SK-N-SH treated with all-trans-retinoic acid at 6 μM for 48 hours (cell line): ENCODE data around the gene PARPBP.
"Not testable (repeated sequence)": the region's sequence is repeated elsewhere in the genome, so short reads cannot be mapped to it uniquely, and the experiment has no call there.

ENCODE experiments used
- ATAC-seq: fragments of 200-7000 bp; cut with Tn5 transposase; 3 replicates; pipeline ENCODE4 v1.9.1; 2020; ENCODE audit warnings: mild to moderate bottlenecking, moderate library complexity
- BACH2 ChIP-seq: fragments of 250-450 bp; sonication (Bioruptor Pico); IDR thresholded peaks from 2 replicates; pipeline ENCODE4 v1.9.0; 2021; ENCODE audit warnings: mild to moderate bottlenecking, borderline replicate concordance
- CSDC2 ChIP-seq: fragments of 250-450 bp; sonication (Bioruptor Pico); IDR thresholded peaks from 2 replicates; pipeline ENCODE4 v1.5.0; 2020; ENCODE audit warnings: mild to moderate bottlenecking, moderate library complexity
- ESRRG ChIP-seq: fragments of 250-450 bp; sonication (Bioruptor Pico); IDR thresholded peaks from 2 replicates; pipeline ENCODE4 v1.6.1; 2021; ENCODE audit warnings: mild to moderate bottlenecking
- GLIS3 ChIP-seq: fragments of 250-450 bp; sonication (Bioruptor Pico); IDR thresholded peaks from 2 replicates; pipeline ENCODE4 v1.5.0; 2020; ENCODE audit warnings: mild to moderate bottlenecking, moderate library complexity
- PPARA ChIP-seq: fragments of 250-450 bp; sonication (Bioruptor Pico); IDR thresholded peaks from 2 replicates; pipeline ENCODE4 v1.5.0; 2020; ENCODE audit warnings: mild to moderate bottlenecking, borderline replicate concordance
- RARB ChIP-seq: fragments of 250-450 bp; sonication (Bioruptor Pico); IDR thresholded peaks from 2 replicates; pipeline ENCODE4 v1.8.0; 2021; ENCODE audit warnings: mild to moderate bottlenecking, moderate library complexity
- SNAI2 ChIP-seq: fragments of 250-450 bp; sonication (Bioruptor Pico); IDR thresholded peaks from 2 replicates; pipeline ENCODE4 v1.5.0; 2020; ENCODE audit warnings: mild to moderate bottlenecking, moderate library complexity
- TCF4 ChIP-seq: fragments of 250-450 bp; sonication (Bioruptor Pico); IDR thresholded peaks from 2 replicates; pipeline ENCODE4 v1.8.0; 2021; ENCODE audit warnings: mild to moderate bottlenecking, moderate library complexity, borderline replicate concordance
- ZC3H10 ChIP-seq: fragments of 250-450 bp; sonication (Bioruptor Pico); IDR thresholded peaks from 2 replicates; pipeline ENCODE4 v1.5.1; 2021; ENCODE audit warnings: mild to moderate bottlenecking, moderate library complexity
- ZFP3 ChIP-seq: fragments of 250-450 bp; sonication (Bioruptor Pico); IDR thresholded peaks from 2 replicates; pipeline ENCODE4 v1.5.0; 2020; ENCODE audit warnings: mild to moderate bottlenecking, moderate library complexity
- ZFP30 ChIP-seq: fragments of 450-650 bp; formaldehyde crosslinking; IDR thresholded peaks from 2 replicates; pipeline ENCODE4 v1.5.0; 2022; ENCODE audit warnings: mild to moderate bottlenecking, moderate library complexity
- ZNF565 ChIP-seq: fragments of 450-650 bp; formaldehyde crosslinking; conservative IDR thresholded peaks from 2 replicates; pipeline ENCODE4 v1.5.0; 2020; ENCODE audit warnings: low read depth, mild to moderate bottlenecking, moderate library complexity
- ZNF70 ChIP-seq: fragments of 450-650 bp; formaldehyde crosslinking; IDR thresholded peaks from 2 replicates; pipeline ENCODE4 v1.5.0; 2020; ENCODE audit warnings: mild to moderate bottlenecking, moderate library complexity
- ZNF8 ChIP-seq: fragments of 450-650 bp; formaldehyde crosslinking; IDR thresholded peaks from 2 replicates; pipeline ENCODE4 v1.5.0; 2020; ENCODE audit warnings: mild to moderate bottlenecking, moderate library complexity
- TF ChIP-seq, protein P1 (sequence below): fragments of 250-450 bp; sonication (Bioruptor Pico); IDR thresholded peaks from 2 replicates; pipeline ENCODE4 v1.8.0; 2020; ENCODE audit warnings: mild to moderate bottlenecking, moderate library complexity, borderline replicate concordance
- TF ChIP-seq, protein P2 (sequence below): fragments of 250-450 bp; sonication (Bioruptor Pico); IDR thresholded peaks from 2 replicates; pipeline ENCODE4 v1.8.0; 2021; ENCODE audit warnings: low read depth, mild to moderate bottlenecking, moderate library complexity, borderline replicate concordance
- TF ChIP-seq, protein P3 (sequence below): fragments of 250-450 bp; sonication (Bioruptor Pico); IDR thresholded peaks from 2 replicates; pipeline ENCODE4 v1.5.1; 2021; ENCODE audit warnings: mild to moderate bottlenecking, moderate library complexity
- TF ChIP-seq, protein P4 (sequence below): fragments of 250-450 bp; sonication (Bioruptor Pico); IDR thresholded peaks from 2 replicates; pipeline ENCODE4 v1.5.0; 2020; ENCODE audit warnings: mild to moderate bottlenecking, moderate library complexity
- TF ChIP-seq, protein P5 (sequence below): fragments of 250-450 bp; sonication (Bioruptor Pico); IDR thresholded peaks from 2 replicates; pipeline ENCODE4 v1.5.1; 2020; ENCODE audit warnings: low read depth, mild to moderate bottlenecking, moderate library complexity

Gene PARPBP

DNA sequence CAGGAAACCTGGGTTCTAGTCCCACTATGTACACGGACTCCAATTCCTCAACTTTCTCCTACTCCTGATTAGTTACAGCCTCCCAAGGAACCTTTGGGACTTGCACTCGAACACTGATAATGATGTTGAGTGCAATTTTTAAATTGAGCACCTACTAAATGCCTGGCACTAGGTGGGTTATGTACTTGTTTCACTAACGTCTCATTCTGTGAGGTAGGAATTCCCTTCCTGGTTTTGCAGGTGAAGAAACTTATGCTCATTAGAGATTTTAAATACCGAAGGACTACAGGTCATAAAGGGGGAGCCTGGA is 536 bp downstream of the PARPBP start (continued):
- no peak for TF ChIP-seq SNAI2

DNA sequence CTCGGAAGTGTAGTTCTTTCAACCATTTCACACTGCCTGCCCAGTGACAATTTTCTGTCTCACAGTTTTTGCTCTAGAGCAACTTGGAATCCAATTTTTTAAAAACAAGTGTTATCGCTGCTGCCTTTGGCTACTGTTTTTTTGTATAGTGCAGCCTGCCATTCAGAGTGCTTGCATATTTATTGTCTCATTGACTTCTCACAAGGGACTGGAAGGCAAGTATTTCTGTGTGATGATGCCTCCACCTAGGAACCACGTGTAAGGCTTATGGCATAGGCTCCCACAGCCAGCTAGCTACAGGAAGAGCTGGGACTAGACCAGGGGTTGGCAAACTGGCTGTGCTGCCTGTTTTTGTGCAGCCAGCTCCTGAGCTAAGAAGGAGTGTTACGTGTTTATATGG is 903 bp downstream of the PARPBP start:
- TF ChIP-seq ZNF8 (CRISPR knock-in tag) (no peak), ZFP3 (CRISPR knock-in tag) (no peak), PPARA (CRISPR knock-in tag) (no peak), BACH2 (CRISPR knock-in tag) (no peak), ZFP30 (no peak), CSDC2 (CRISPR knock-in tag) (no peak), ZNF70 (no peak), GLIS3 (CRISPR knock-in tag) (no peak), ZNF565 (CRISPR knock-in tag) (no peak), TCF4 (CRISPR knock-in tag) (no peak), RARB (CRISPR knock-in tag) (no peak), SNAI2 (no peak), ESRRG (CRISPR knock-in tag) (no peak), ZC3H10 (no peak)
- TF ChIP-seq, protein P1, sequence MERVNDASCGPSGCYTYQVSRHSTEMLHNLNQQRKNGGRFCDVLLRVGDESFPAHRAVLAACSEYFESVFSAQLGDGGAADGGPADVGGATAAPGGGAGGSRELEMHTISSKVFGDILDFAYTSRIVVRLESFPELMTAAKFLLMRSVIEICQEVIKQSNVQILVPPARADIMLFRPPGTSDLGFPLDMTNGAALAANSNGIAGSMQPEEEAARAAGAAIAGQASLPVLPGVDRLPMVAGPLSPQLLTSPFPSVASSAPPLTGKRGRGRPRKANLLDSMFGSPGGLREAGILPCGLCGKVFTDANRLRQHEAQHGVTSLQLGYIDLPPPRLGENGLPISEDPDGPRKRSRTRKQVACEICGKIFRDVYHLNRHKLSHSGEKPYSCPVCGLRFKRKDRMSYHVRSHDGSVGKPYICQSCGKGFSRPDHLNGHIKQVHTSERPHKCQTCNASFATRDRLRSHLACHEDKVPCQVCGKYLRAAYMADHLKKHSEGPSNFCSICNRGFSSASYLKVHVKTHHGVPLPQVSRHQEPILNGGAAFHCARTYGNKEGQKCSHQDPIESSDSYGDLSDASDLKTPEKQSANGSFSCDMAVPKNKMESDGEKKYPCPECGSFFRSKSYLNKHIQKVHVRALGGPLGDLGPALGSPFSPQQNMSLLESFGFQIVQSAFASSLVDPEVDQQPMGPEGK (CRISPR knock-in tag), result no peak
- TF ChIP-seq, protein P2, sequence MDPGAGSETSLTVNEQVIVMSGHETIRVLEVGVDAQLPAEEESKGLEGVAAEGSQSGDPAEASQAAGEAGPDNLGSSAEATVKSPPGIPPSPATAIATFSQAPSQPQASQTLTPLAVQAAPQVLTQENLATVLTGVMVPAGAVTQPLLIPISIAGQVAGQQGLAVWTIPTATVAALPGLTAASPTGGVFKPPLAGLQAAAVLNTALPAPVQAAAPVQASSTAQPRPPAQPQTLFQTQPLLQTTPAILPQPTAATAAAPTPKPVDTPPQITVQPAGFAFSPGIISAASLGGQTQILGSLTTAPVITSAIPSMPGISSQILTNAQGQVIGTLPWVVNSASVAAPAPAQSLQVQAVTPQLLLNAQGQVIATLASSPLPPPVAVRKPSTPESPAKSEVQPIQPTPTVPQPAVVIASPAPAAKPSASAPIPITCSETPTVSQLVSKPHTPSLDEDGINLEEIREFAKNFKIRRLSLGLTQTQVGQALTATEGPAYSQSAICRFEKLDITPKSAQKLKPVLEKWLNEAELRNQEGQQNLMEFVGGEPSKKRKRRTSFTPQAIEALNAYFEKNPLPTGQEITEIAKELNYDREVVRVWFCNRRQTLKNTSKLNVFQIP, result no peak
- TF ChIP-seq, protein P3, sequence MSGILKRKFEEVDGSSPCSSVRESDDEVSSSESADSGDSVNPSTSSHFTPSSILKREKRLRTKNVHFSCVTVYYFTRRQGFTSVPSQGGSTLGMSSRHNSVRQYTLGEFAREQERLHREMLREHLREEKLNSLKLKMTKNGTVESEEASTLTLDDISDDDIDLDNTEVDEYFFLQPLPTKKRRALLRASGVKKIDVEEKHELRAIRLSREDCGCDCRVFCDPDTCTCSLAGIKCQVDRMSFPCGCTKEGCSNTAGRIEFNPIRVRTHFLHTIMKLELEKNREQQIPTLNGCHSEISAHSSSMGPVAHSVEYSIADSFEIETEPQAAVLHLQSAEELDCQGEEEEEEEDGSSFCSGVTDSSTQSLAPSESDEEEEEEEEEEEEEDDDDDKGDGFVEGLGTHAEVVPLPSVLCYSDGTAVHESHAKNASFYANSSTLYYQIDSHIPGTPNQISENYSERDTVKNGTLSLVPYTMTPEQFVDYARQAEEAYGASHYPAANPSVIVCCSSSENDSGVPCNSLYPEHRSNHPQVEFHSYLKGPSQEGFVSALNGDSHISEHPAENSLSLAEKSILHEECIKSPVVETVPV (CRISPR knock-in tag), result no peak
- TF ChIP-seq, protein P4, sequence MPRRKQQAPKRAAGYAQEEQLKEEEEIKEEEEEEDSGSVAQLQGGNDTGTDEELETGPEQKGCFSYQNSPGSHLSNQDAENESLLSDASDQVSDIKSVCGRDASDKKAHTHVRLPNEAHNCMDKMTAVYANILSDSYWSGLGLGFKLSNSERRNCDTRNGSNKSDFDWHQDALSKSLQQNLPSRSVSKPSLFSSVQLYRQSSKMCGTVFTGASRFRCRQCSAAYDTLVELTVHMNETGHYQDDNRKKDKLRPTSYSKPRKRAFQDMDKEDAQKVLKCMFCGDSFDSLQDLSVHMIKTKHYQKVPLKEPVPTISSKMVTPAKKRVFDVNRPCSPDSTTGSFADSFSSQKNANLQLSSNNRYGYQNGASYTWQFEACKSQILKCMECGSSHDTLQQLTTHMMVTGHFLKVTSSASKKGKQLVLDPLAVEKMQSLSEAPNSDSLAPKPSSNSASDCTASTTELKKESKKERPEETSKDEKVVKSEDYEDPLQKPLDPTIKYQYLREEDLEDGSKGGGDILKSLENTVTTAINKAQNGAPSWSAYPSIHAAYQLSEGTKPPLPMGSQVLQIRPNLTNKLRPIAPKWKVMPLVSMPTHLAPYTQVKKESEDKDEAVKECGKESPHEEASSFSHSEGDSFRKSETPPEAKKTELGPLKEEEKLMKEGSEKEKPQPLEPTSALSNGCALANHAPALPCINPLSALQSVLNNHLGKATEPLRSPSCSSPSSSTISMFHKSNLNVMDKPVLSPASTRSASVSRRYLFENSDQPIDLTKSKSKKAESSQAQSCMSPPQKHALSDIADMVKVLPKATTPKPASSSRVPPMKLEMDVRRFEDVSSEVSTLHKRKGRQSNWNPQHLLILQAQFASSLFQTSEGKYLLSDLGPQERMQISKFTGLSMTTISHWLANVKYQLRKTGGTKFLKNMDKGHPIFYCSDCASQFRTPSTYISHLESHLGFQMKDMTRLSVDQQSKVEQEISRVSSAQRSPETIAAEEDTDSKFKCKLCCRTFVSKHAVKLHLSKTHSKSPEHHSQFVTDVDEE (CRISPR knock-in tag), result no peak
- TF ChIP-seq, protein P5, sequence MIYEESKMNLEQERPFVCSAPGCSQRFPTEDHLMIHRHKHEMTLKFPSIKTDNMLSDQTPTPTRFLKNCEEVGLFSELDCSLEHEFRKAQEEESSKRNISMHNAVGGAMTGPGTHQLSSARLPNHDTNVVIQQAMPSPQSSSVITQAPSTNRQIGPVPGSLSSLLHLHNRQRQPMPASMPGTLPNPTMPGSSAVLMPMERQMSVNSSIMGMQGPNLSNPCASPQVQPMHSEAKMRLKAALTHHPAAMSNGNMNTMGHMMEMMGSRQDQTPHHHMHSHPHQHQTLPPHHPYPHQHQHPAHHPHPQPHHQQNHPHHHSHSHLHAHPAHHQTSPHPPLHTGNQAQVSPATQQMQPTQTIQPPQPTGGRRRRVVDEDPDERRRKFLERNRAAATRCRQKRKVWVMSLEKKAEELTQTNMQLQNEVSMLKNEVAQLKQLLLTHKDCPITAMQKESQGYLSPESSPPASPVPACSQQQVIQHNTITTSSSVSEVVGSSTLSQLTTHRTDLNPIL (CRISPR knock-in tag), result no peak
- TF ChIP-seq, all 23 proteins: peak for 0
- peak; percentile 50 for ATAC-seq

DNA sequence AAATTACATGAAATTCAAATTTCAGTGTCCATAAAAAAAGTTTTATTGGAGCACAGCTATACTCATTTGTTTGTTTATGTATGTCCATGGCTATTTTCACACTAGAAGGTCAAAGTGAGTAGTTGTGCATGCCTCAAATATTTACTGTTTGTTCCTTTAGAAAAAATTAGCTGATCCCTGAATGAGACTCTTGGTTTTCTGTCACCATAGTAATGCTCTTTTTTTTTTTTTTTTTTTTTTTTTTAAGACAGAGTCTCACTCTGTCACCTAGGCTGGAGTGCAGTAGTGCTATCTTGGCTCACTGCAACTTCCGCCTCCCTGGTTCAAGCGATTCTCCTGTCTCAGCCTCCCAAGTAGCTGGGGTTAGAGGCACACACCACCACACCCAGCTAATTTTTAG is 1.3 kb downstream of the PARPBP start:
- ATAC-seq, result not testable (repeated sequence)

DNA sequence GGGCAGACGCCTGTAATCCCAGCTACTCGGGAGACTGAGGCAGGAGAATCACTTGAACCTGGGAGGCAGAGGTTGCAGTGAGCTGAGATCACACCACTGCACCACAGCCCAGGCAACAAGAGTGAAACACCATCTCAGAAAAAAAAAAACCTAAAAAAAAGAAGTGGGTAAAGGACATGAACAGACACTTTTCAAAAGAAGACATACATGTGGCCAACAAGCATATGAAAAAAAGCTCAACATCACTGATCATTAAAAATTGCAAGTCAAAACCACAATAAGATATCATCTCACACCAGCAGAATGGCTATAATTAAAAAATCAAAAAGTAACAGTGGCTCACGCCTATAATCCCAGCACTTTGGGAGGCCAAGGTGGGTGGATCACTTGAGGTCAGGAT is 10.7 kb downstream of the PARPBP start:
- ATAC-seq, result not testable (repeated sequence)

DNA sequence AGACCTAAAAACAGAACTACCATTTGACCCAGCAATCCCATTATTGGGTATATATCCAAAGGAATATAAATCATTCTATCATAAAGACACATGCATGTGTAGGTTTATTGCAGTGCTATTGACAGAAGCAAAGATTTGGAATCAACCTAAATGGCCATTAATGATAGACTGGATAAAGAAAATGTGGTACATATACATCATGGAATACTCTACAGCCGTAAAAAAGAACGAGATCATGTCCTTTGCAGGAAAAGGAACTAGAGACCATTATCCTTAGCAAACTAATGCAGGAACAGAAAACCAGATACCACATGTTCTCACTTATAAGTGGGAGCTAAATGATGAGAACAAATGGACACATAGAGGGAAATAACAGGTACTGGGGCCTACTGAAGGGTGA is 11.5 kb downstream of the PARPBP start:
- peak; percentile 75 for TF ChIP-seq ZNF8 (CRISPR knock-in tag)
- not testable (repeated sequence) for ATAC-seq

DNA sequence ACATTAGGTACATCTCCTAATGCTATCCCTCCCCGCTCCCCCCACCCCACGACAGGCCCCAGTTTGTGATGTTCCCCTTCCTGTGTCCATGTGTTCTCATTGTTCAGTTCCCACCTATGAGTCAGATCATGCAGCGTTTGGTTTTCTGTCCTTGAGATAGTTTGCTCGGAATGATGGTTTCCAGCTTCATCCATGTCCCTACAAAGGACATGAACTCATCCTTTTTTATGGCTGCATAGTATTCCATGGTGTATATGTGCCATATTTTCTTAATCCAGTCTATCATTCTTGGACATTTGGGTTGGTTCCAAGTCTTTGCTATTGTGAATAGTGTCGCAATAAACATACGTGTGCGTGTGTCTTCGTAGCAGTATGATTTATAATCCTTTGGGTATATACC is 17.6 kb downstream of the PARPBP start:
- not testable (repeated sequence) for ATAC-seq

DNA sequence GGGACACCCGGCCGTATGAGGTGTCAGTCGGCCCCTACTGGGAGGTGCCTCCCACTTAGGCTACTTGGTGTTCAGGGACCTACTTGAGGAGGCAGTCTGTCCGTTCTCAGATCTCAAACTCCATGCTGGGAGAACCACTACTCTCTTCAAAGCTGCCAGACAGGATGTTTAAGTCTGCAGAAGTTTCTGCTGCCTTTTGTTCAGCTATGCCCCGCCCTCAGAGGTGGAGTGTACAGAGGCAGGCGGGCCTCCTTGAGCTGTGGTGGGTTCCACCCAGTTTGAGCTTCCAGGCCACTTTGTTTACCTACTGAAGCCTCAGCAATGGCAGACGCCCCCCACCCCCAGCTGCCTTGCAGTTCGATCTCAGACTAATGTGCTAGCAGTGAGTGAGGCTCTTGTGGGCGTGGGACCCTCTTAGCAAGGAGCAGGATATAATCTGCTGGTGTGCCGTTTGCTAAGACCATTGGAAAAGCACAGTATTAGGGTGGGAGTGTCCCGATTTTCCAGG is 22.9 kb downstream of the PARPBP start:
- ATAC-seq, result not testable (repeated sequence)
